Peyer's patch (tissue), 4 donors: Measurements from ENCODE around the gene RNF220.

Source experiments
- CTCF ChIP-seq, 6 experiments: fragments of 450-650 bp in 4 of 6; fragments of 200-600 bp in 2 of 6; sonication (generic) in 1 of 6; IDR thresholded peaks; one replicate each; pipeline ENCODE4 v1.5.1; 2017 to 2019; ENCODE audit warnings: antibody characterized with exemption in 6 of 6, mild to moderate bottlenecking in 3 of 6, moderate library complexity in 1 of 6
- POLR2A ChIP-seq, 2 donors: fragments of 450-650 bp; IDR thresholded peaks; one replicate each; pipeline ENCODE4 v1.5.1; 2017; ENCODE audit warnings: antibody characterized with exemption in 2 of 2, mild to moderate bottlenecking in 2 of 2, moderate library complexity in 2 of 2

GRCh38 chr1:44678120-44678519 lies 273.1 kb downstream of the RNF220 start:
- TF ChIP-seq CTCF (IDR thresholded peaks at IDR 0.05) (no peak), POLR2A (IDR thresholded peaks at IDR 0.05) (no peak)
